Stimulated activated CD8-positive, alpha-beta memory T cell treated with anti-CD3 and anti-CD28 coated beads, Interleukin-15, amount 100 ng/mL, for 4 hours (primary cell): Measurements from ENCODE around the gene PRR36.
A peak's percentile ranks its signal among the peaks of the same experiment; 100 is the strongest.

Source experiments
- DNase-seq, 2 donors: peaks; one replicate each; pipeline ENCODE4 v3.0.0-alpha.2; 2020; ENCODE audit warnings: low read depth in 2 of 2

Gene PRR36

GRCh38 chr19:7913652-7914051 lies 39.5 kb upstream of the PRR36 start:
- no peak for DNase-seq

GRCh38 chr19:7912697-7913564 lies 38.7 kb upstream of the PRR36 start:
- no peak for DNase-seq

GRCh38 chr19:7912144-7912696 lies 38.0 kb upstream of the PRR36 start:
- DNase-seq = no peak

- DNase-seq = no peak
Observed at GRCh38 chr19:7911508-7912143, 37.4 kb upstream of the PRR36 start.

- DNase-seq = no peak
Observed at GRCh38 chr19:7910321-7911161, 36.4 kb upstream of the PRR36 start.

GRCh38 chr19:7909471-7910067 lies 35.4 kb upstream of the PRR36 start:
- DNase-seq = no peak

- DNase-seq = no peak
Observed at GRCh38 chr19:7908742-7909461, 34.7 kb upstream of the PRR36 start.

GRCh38 chr19:7908078-7908699 lies 34.0 kb upstream of the PRR36 start:
- no peak for DNase-seq

- DNase-seq = no peak
Observed at GRCh38 chr19:7907544-7907943, 33.4 kb upstream of the PRR36 start.

- DNase-seq = no peak
Observed at GRCh38 chr19:7907122-7907521, 32.9 kb upstream of the PRR36 start.

GRCh38 chr19:7905859-7906258 lies 31.7 kb upstream of the PRR36 start:
- no peak for DNase-seq

GRCh38 chr19:7905268-7905667 lies 31.1 kb upstream of the PRR36 start:
- DNase-seq = no peak

GRCh38 chr19:7904074-7905020 lies 30.2 kb upstream of the PRR36 start:
- DNase-seq = peak in 1 of 2 donors; percentile 39

GRCh38 chr19:7903244-7904073 lies 29.3 kb upstream of the PRR36 start, which contains the start of gene MAP2K7:
Gene MAP2K7, plus strand, starts transcription at chr19:7903877. Its CDS starts 68 bp downstream, at chr19:7903945.
- DNase-seq = peak; percentile 100

- no peak for DNase-seq
Observed at GRCh38 chr19:7902796-7903243, 28.6 kb upstream of the PRR36 start.

GRCh38 chr19:7901337-7901736 lies 27.1 kb upstream of the PRR36 start:
- DNase-seq = no peak

GRCh38 chr19:7900931-7901330 lies 26.7 kb upstream of the PRR36 start:
- no peak for DNase-seq

GRCh38 chr19:7900401-7900870 lies 26.2 kb upstream of the PRR36 start:
- no peak for DNase-seq
